Duodenal mucosa (tissue), 2 donors: ENCODE results near the gene SCMH1.

Source experiments
- H3K27ac ChIP-seq: one replicate; pipeline ENCODE4 v1.7.0; 2013; ENCODE audit warnings: low read depth, low read length
- H3K27me3 ChIP-seq, 2 donors: one replicate each; pipeline ENCODE4 v1.7.0; 2013; ENCODE audit warnings: low read length in 2 of 2, control low read depth in 1 of 2; ENCODE audit not compliant: insufficient read depth in 2 of 2, control insufficient read depth in 1 of 2
- H3K36me3 ChIP-seq, 2 donors: one replicate each; pipeline ENCODE4 v1.7.0; 2013; ENCODE audit warnings: low read length in 2 of 2, control low read depth in 1 of 2; ENCODE audit not compliant: insufficient read depth in 2 of 2, control insufficient read depth in 1 of 2
- H3K4me1 ChIP-seq, 2 donors: one replicate each; pipeline ENCODE4 v1.7.0; 2013; ENCODE audit warnings: low read length in 2 of 2, control low read depth in 1 of 2; ENCODE audit not compliant: insufficient read depth in 2 of 2, control insufficient read depth in 1 of 2
- H3K4me3 ChIP-seq, 2 donors: one replicate each; pipeline ENCODE4 v1.7.0; 2013; ENCODE audit warnings: low read length in 2 of 2, low read depth in 1 of 2
- H3K9ac ChIP-seq, 2 donors: one replicate each; pipeline ENCODE4 v1.7.0; 2013; ENCODE audit warnings: low read length in 2 of 2, low read depth in 1 of 2
- H3K9me3 ChIP-seq, 2 donors: one replicate each; pipeline ENCODE4 v1.7.0; 2013; ENCODE audit warnings: low read length in 2 of 2, control low read depth in 1 of 2; ENCODE audit not compliant: control insufficient read depth in 1 of 2

SCMH1 gene

GRCh38 chr1:41022424-41022823 is 219.7 kb downstream of the SCMH1 start:
- H3K27me3 ChIP-seq = no peaks in the 10 kb centered on the region
- no peak overlapping the region for H3K27ac ChIP-seq

GRCh38 chr1:41021526-41022308 is 220.4 kb downstream of the SCMH1 start, which contains the start of gene SLFNL1:
SLFNL1 (minus strand) TSS chr1:41021725; CDS start chr1:41020660, 1,065 bp downstream.
- Histone ChIP-seq H3K4me3 (no peak within 1 kb of the TSS), H3K36me3 (peaks cover 0 to 9% of the 10 kb centered on the region in 2 donors), H3K9ac (no peak within 1 kb of the TSS), H3K27ac (no peak within 1 kb of the TSS), H3K9me3 (no peaks in the 10 kb centered on the region), H3K27me3 (no peaks in the 10 kb centered on the region), H3K4me1 (peaks cover 5 to 11% of the 10 kb centered on the region in 2 donors)

More at GRCh38 chr1:41022424-41022823, 219.7 kb downstream of the SCMH1 start:
- Histone ChIP-seq H3K4me1 (peaks cover 5 to 11% of the 10 kb centered on the region in 2 donors), H3K4me3 (no peak overlapping the region), H3K36me3 (peaks cover 4 to 14% of the 10 kb centered on the region in 2 donors), H3K9me3 (no peaks in the 10 kb centered on the region), H3K9ac (no peak overlapping the region)

GRCh38 chr1:41020654-41021053 is 221.5 kb downstream of the SCMH1 start:
- H3K27ac ChIP-seq = no peak overlapping the region
- H3K27me3 ChIP-seq = no peaks in the 10 kb centered on the region
- no peaks in the 10 kb centered on the region for H3K9me3 ChIP-seq
- no peak overlapping the region for H3K9ac ChIP-seq
- H3K4me1 ChIP-seq = peaks cover 5 to 11% of the 10 kb centered on the region in 2 donors
- peaks cover under 1 to 14% of the 10 kb centered on the region in 2 donors for H3K36me3 ChIP-seq
- no peak overlapping the region for H3K4me3 ChIP-seq

GRCh38 chr1:41020109-41020576 is 222.0 kb downstream of the SCMH1 start:
- no peaks in the 10 kb centered on the region for H3K9me3 ChIP-seq
- peaks cover 5 to 11% of the 10 kb centered on the region in 2 donors for H3K4me1 ChIP-seq
- no peak overlapping the region for H3K27ac ChIP-seq
- no peak overlapping the region for H3K9ac ChIP-seq
- no peaks in the 10 kb centered on the region for H3K27me3 ChIP-seq
- peaks cover 5 to 19% of the 10 kb centered on the region in 2 donors for H3K36me3 ChIP-seq
- H3K4me3 ChIP-seq = no peak overlapping the region

GRCh38 chr1:41019353-41019745 is 222.8 kb downstream of the SCMH1 start:
- H3K9ac ChIP-seq = no peak overlapping the region
- no peak overlapping the region for H3K27ac ChIP-seq
- peaks cover 5 to 19% of the 10 kb centered on the region in 2 donors for H3K36me3 ChIP-seq
- H3K4me1 ChIP-seq = peaks cover 5 to 11% of the 10 kb centered on the region in 2 donors
- no peaks in the 10 kb centered on the region for H3K9me3 ChIP-seq
- H3K4me3 ChIP-seq = no peak overlapping the region
- H3K27me3 ChIP-seq = no peaks in the 10 kb centered on the region

- Histone ChIP-seq H3K9me3 (no peaks in the 10 kb centered on the region), H3K9ac (no peak overlapping the region), H3K27me3 (no peaks in the 10 kb centered on the region), H3K27ac (no peak overlapping the region), H3K4me3 (no peak overlapping the region), H3K4me1 (peaks cover 5 to 11% of the 10 kb centered on the region in 2 donors), H3K36me3 (peaks cover 5 to 22% of the 10 kb centered on the region in 2 donors)
Observed at GRCh38 chr1:41018018-41018410, 224.1 kb downstream of the SCMH1 start.

GRCh38 chr1:41017141-41018017 is 224.7 kb downstream of the SCMH1 start:
- Histone ChIP-seq H3K27me3 (no peaks in the 10 kb centered on the region), H3K27ac (no peak overlapping the region), H3K4me1 (peaks cover 5 to 11% of the 10 kb centered on the region in 2 donors), H3K9ac (no peak overlapping the region), H3K4me3 (no peak overlapping the region), H3K9me3 (no peaks in the 10 kb centered on the region), H3K36me3 (peaks cover 5 to 23% of the 10 kb centered on the region in 2 donors)

GRCh38 chr1:41015897-41016470 is 226.1 kb downstream of the SCMH1 start:
- peaks cover 6 to 37% of the 10 kb centered on the region in 2 donors for H3K36me3 ChIP-seq
- no peak overlapping the region for H3K4me3 ChIP-seq
- no peaks in the 10 kb centered on the region for H3K27me3 ChIP-seq
- no peak overlapping the region for H3K9ac ChIP-seq
- H3K4me1 ChIP-seq = peaks cover 3% of the 10 kb centered on the region in 2 donors
- H3K9me3 ChIP-seq = no peaks in the 10 kb centered on the region
- no peak overlapping the region for H3K27ac ChIP-seq

GRCh38 chr1:41015281-41015896 is 226.7 kb downstream of the SCMH1 start:
- H3K4me1 ChIP-seq = no peaks in the 10 kb centered on the region
- no peak overlapping the region for H3K27ac ChIP-seq
- no peak overlapping the region for H3K9ac ChIP-seq
- no peak overlapping the region for H3K4me3 ChIP-seq
- no peaks in the 10 kb centered on the region for H3K27me3 ChIP-seq
- H3K9me3 ChIP-seq = no peaks in the 10 kb centered on the region
- H3K36me3 ChIP-seq = peaks cover 12 to 43% of the 10 kb centered on the region in 2 donors
